HG02943 (cell line): Measurements from ENCODE around the gene RPS14.
"Not testable (repeated sequence)": the region's sequence is repeated elsewhere in the genome, so short reads cannot be mapped to it uniquely, and the experiment has no call there.

Experiments
- ATAC-seq: cut with Tn5 transposase; IDR thresholded peaks from one replicate; pipeline ENCODE4 v1.9.1; 2021; ENCODE audit warnings: mild to moderate bottlenecking, low read depth, moderate library complexity; ENCODE audit not compliant: unreplicated experiment

Gene RPS14

DNA sequence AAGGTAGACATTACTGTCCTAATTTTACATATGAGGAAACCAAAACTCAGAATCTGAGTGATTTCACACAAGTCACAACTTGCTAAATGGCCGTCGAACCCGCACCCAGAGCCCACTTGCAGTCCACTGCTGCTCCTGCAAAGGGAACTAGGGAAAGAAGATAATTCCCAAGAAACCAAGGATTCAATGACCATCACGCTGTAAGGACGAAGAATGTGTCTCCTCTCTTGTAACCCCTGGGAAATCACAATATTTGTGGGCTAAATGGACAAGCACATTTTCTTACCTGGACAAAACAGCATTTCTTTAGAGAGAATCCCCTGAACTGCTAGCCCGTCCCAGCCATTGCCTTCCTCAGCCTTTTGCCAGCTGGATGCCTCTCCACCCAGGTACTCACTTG lies 2.4 kb downstream of the RPS14 start:
- ATAC-seq = no peak

DNA sequence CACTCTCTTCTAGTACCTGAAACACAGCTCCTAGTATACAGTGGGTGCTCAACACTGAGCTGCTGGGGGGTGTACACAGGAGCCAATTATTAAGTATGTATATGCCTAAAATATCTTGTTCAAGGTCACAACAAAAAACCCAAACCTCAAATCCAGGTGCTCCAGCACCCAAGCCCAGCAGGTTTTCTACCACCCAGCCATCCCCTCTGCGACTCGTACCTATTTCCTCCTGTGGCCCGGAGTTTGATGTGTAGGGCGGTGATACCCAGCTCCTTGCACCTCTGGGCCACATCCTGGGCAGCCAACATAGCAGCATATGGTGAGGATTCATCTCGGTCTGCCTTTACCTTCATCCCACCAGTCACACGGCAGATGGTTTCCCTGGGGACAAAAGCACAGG lies 3.0 kb downstream of the RPS14 start:
- no peak for ATAC-seq

DNA sequence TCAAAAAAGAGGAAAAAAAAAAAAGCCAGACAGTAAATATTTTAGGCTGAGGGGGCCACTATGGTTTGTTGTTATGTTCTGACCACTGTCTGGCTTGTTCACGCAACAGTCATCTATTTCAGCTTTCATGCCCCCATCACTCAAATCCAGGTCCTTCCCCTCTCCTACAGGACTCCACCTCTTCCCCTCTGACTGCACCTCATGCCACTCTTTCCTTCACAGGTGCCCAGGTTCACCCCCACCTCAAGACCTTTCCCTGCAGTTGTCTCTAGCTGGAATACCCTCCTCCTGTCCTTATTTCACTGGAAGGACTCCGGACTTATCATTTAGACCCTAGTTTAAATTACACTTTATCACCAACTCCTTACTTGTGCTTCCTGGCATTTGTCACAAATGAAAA lies 3.5 kb downstream of the RPS14 start:
- no peak for ATAC-seq

DNA sequence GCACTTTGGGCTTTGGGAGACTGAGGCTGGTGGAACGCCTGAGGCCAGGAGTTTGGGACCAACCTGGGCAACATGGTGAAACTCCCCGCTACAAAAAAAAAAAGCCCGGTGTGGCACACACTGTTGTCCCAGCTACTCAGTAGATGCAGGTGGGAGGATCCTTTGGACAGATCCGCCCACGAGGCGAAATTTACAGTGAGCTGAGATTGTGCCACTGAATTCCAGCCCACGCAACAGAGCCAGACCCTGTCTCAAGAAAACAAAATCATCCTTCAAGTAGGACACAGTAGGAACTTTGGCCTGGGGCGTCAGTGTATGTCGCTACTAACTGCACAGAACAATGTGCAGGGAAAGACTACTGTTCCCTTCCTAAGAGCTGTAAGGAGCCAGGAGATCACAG lies 4.8 kb downstream of the RPS14 start:
- ATAC-seq = no peak

DNA sequence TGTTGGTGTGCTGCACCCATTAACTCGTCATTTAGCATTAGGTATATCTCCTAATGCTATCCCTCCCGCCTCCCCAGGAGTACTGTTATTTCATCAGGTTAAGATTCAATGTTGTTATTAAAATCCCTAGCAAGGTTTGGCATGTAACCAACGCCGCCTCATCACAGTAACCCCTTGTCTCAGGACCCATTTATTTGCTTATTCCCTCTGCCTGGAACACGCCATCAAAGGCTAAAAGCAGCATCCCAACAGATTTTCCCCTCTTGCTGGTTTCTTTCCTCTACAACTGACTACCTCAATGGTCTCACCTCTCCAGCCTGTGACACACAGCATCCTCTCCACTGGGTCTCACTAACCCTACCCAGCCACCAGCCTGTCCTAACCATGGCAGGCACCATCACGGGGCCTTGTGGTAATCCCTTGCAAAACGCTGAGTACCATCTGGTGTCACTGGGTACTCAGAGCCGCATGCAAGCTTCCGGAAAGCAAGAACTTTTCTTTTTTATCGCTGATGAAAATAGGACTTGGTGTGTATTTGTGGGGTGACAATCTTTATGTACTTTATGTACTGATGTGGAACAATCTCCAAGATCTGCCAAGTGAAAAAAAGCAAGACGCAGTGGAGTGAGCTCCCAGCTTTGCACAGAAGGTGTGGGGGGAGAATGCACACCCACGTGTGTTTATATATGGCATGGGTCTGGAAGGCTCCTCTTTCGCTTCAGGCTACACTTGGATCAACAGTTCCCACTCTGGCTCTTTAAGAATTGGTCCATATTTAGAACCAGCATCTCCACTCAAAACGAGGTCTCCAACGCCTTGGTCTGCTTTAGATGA lies 6.1 kb downstream of the RPS14 start:
- ATAC-seq = no peak

DNA sequence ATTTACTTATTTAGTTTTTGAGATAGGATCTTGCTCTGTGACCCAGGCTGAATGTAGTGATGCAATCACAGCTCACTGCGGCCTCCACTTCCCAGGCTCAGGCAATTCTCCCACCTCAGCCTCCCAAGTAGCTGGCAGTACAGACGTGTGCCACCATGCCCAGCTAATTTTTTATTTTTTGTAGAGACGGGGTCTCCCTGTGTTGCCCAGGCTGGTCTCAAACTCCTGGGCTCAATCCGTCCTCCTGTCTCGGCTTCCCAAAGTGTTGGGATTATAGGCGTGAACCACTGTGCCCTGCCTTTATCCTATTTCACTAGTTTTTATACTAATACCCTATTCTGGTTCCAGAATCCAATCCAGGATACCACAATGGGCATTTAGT lies 6.8 kb downstream of the RPS14 start:
- ATAC-seq = no peak

DNA sequence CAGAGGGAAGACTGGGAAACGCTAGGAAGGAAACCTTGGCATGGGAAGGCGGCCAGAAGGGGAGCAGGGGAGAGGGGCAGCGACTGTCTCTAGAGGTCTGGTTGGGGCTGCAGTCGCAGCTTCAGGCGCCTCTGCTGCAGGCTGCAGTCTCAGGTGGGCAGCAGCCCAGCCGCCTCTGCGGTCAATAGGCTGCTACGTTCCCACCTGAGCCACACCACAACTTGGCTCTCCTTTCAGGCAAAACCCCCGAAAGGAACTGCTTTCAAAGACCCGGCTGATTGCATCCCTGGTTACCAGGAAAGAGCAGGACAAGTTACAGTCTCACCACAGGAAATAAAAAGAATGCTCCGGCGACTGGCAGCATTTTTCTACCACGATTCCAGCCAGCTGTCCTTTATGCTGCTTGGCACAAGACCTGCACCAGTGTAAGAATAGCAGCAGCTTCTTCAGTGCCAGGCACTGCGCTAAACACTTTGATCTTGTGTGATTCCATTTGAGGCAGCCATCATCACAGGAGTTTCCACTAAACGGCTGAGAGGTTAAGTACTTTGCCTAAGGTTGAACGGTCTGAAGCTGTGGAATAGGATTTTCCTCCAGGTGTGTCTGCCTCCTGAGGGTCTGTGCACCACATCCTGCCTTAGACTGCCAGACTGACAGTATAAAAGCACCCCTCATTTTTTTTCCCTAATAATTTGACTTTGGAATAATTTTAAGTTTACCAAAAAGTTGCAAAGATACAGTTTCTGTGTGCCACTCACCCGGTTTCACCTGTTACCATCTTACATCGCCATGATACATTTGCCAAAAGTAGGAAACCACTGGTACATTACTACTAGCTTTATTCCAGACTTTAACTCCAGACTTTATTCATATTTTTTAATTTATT lies 7.5 kb downstream of the RPS14 start:
- ATAC-seq = no peak

DNA sequence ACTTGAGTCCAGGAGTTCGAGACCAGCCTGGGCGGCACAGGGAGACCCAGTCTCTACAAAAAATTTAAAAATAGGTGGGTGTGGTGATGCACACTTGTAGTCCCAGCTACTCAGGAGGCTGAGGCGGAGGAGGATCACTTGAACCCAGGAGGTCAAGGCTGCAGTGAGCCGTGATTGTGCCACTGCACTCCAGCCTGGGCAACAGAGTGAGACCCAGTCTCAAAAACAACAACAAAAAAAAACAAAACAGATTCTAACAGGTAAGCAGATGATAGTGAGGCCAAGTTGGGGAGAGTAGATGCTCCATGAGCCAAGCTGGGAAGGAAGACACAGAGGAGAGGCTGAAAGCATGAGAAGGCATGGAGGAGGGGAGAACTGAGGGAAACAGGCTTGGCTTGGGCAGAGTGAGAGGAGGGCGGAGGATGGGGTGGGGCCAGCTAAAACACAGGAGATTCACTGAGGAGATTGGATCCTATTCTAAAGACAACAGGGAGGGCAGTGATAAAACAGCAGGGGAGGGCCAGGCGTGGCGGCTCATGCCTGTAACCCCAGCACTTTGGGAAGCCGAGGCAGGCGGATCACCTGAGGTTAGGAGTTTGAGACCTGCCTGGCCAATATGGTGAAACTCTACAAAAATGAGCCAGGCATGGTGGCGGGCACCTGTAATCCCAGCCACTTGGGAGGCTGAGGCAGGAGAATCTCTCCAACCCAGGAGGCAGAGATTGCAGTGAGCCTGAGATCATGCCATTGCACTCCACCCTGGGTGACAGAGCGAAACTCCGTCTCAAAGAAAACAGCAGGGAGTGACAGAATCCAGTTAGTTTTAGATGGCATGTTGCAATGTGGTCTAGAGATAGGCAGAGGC lies 8.4 kb downstream of the RPS14 start:
- no peak for ATAC-seq

DNA sequence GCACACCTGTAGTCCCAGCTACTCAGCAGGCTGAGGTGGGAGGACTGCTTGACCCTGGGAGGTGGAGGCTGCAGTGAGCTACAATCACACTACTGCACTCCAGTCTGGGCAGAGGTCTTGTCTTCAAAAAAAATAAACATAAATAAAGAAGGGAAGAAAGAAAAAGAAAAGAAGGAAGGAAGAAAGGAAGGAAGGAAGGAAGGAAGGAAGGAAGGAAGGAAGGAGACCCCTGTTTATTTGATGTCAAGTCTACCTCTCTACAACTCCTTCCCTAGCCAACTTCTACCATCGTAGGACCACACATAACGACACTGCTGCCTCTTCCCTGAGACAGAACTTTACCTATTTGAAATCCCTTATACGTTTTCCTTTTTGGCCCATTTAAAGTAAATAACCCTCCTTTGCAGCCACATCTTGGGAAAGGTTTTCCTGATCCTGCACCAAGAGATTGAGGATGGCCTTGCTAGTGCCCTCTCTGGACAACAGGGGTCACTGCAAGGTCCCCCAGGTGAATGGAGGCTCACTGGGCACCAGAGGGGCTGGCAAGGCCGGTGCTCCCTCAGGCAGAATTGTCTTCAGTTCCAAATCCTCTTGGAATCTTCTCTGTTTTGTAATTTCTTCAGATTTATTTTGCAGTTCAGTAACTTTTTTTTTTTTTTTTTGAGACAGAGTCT lies 10.5 kb downstream of the RPS14 start:
- no peak for ATAC-seq

DNA sequence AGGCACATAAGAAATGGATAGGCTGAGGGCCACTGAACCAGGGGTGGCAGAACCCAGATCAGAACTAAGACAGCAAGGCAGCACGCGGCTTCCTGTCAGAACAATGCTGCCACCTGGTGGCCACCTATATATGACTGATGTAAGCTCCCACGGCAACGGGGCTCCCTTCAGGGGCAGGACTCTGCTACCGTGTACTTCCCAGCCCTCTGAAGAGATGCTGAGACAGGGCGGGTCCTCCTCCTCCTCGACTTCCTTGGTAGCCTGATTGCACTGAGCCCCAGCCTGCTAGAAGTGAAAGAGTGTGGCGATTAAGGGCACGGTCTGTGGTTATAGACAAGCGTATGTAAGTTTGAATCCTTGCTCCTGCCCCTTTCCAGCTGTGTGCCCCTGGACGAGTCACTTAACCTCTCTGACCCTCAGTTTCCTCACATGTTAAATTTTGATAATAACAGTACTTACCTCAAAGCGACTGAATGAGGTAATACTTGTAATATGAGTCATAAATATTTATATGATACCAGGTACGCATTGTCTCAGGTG lies 13.3 kb downstream of the RPS14 start:
- ATAC-seq = peak; percentile 92

DNA sequence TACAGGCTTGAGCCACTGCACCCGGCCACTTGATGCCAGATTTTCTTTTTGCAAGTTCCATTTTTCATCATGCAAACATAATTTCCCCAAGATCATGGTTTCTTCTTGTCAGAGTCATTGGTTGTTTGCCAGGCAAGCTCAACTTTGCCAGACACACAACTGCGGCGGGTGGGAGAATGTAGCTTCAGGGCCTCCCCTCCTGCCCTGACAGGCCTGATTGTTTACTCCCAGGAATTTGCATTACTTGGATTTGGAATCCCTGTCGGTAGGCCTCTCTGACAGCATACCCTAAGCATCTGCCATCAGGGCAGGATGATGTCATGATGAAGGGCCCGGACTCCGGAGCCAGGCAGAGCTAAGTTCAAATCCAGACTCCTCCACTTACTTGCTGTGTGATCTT lies 15.1 kb downstream of the RPS14 start:
- no peak for ATAC-seq

DNA sequence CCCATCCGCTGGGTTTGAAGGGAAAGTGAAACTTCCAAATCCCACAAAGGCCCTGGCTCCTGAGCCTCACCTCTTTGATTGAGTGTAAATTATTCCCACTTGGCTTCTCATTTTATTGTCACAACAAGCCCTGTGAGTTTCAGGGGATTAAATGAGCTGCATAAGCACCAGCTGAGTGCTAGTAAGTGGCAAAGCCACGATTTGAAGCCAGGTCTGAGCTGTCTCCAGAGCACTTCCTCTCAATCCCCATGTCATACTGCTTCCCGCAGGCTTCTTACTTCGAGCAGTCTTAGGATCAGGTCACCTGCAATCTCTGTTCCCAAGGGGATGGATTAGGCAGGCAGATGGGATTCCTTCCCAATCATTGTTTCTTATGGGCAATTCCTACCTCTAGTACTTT lies 18.0 kb downstream of the RPS14 start:
- ATAC-seq = no peak

DNA sequence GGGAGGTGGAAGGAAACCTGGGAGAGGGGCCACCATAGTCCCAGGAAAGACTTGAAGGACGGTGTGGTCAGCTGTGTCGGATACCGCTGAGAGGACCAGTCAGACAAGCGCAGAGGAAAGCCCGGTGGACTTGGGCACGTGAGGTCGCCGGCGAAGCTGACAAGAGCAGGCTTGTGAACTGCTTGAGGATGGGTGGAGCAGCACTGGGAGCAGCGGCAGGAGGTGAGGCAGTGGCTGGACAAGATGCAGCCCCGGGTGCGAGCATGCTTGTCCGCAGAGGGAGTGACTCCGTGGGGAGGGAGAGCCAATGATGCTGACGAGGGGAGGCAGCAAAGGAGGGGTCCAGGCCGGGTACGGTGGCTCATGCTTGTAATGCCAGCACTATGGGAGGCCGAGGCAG lies 18.5 kb downstream of the RPS14 start:
- ATAC-seq = no peak

DNA sequence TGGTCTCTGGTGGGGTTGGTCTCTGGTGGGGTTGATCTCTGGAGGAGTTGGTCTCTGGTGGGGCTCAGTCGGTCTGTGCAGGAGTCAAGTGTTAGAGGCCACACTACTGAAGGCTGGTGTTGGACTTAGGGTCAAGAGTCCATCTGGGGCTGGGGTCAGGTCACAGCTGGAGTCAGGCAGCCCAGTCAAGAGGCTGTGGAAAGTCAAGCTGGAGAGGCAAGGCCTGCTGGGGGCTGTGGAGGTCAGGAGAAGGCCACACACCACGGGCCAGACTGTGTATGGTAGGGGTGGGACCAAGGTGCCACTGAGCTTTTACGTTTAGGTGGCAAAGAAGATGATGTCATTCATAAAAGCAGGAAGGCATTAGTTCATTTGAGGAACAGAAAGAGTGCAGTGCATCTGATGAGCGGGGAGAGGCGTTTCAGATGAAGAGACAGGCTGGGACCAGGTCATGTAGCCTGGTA lies 20.1 kb downstream of the RPS14 start:
- peak; percentile 74 for ATAC-seq

DNA sequence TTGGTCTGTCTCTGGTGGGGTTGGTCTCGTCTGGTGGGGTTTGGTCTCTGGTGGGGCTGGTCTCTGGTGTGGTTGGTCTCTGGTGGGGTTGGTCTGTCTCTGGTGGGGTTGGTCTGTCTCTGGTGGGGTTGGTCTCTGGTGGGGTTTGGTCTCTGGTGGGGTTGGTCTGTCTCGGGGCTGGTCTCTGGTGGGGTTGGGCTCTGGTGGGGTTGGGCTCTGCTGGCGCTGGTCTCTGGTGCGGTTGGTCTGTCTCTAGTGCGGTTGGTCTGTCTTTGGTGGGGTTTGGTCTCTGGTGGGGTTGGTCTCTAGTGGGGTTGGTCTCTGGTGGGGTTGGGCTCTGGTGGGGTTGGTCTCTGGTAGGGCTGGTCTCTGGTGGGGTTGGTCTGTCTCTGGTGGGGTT lies 20.6 kb downstream of the RPS14 start:
- no peak for ATAC-seq

DNA sequence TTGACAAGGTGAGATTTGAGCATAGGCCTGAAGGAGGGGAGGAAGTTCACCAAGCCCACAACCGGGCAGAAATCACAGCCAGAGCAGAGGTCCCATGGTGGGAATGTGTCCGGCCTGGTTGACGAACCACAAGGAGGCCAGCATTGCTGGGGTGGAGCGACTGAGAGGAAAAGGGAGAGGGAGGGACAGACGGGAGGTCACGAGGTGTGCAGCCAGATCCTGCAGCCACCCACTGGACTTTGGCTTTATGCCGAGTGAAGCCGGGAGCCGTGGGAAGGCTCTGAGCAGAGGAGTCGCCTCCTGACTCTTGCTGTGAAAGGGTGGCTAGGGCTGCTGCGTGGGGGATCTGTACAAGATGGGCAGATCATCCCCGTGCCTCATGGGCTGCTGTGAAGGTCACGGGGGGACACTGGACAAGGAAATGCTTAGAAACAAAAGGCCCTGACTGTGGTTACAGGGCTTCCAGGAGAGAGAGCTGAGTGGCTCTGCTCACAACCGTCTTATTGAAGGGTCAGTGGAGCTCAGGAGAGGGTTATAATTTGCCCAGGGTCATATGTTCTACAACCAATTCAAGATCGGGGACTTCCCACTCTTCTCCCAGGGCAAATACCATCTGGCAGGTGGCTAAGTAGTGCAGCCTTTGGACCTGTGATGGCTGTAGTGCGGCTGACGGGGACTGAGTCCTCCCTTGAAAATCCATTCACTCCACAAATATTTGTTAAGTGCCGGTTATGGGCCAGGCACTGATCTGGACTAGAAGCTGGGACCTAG lies 21.2 kb downstream of the RPS14 start:
- ATAC-seq = no peak

DNA sequence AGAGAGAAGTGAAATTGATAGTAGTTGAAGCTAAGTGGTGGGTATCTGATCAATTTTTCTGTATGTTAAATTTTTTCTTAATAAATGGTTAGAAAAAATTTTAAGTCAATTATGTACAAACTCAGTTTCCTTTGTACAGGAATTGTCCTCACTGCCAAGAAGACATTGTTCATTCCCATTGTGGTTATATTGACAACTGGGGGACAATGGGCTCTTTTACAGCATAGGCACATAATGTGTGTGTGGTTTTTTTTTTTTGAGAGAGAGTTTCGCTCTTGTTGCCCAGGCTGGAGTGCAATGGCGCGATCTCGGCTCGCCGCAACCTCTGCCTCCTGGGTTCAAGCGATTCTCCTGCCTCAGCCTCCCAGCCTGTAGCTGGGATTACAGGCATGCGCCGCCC lies 23.4 kb downstream of the RPS14 start:
- ATAC-seq = not testable (repeated sequence)

DNA sequence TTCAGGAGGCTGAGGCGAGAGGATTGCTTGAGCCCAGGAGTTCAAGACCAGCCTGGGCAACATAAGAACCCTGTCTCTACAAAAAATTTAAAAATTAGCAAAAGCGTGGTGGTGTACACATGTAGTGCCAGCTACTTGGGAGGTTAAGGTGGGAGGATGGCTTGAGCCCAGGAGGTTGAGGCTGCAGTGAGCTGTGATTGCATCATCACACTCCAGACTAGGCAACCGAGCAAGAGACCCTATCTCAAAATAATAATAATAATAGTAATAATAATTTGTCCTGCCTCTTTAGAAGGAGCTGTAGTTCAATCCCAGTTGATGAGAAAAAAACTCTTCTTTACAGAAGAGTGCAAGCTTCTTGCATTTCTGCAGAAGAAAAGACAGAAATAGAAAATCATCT lies 26.8 kb downstream of the RPS14 start:
- ATAC-seq = no peak

DNA sequence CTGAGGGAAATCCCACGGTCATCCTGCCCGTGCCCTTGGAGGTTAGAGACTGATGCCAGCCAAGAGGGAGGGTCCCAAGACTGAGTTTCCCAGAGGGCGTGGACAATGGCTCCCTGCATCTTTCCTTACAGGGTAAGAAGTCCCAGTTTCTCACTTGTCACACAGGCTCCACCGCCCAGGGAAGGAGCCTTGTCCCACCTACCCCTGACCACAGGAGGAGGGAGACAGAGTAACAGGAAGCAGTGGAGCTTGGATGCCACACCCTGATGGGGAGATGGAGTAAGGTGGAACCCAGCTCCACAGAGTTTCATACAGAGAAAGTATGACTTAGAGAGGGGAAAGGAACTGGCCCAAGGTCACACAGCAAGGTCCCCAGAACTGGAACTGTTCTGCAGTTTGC lies 27.5 kb downstream of the RPS14 start:
- no peak for ATAC-seq
